PFSK-1 (cell line): Measurements from ENCODE around the gene GABRB1.

Experiments
- FOXP2 ChIP-seq: optimal IDR thresholded peaks from 2 replicates; pipeline ENCODE3; 2011; ENCODE audit warnings: borderline replicate concordance, control low read depth, inconsistent platforms; ENCODE audit not compliant: insufficient read depth; ENCODE audit errors: extremely low read length, extremely low read depth
- REST ChIP-seq, 2 experiments: IDR thresholded peaks; 2 replicates each; pipeline versions ENCODE4 v1.6.1 to v1.8.0; 2011 to 2012; ENCODE audit warnings: low read depth in 2 of 2, low read length in 2 of 2, control low read depth in 1 of 2, inconsistent platforms in 1 of 2, mild to moderate bottlenecking in 1 of 2, moderate library complexity in 1 of 2; ENCODE audit not compliant: insufficient read depth in 1 of 2

GRCh38 chr4:47372561-47372960 is 341.2 kb downstream of the GABRB1 start:
- TF ChIP-seq REST (IDR thresholded peaks at IDR 0.05; ENCODE audit: insufficient read depth in 1 of 2, low read depth in 2 of 2, low read length in 2 of 2), result no peak
- no peak for TF ChIP-seq FOXP2
